Activated T-cell treated with anti-CD3 and anti-CD28 coated beads, Interleukin-2, amount 50 U/mL, for 4 hours (primary cell): Measurements from ENCODE around the gene C9orf40. TPM values are rescaled to one million over a fixed set of nuclear protein-coding genes. Genes with fewer than 3 reads are reported as not detected.
A peak's percentile ranks its signal among the peaks of the same experiment; 100 is the strongest.

ENCODE experiments used
- ATAC-seq, 2 donors: fragments of 200-7000 bp; cut with Tn5 transposase; one replicate each; pipeline ENCODE4 v1.10.0; 2021
- DNase-seq: peaks from one replicate; pipeline ENCODE4 v3.0.0-alpha.2; 2020
- H3K27me3 Mint-ChIP-seq: one replicate; pipeline ENCODE4 v1.8.0; 2021; ENCODE audit warnings: low read depth, mixed read lengths
- H3K36me3 Mint-ChIP-seq: one replicate; pipeline ENCODE4 v1.8.0; 2022; ENCODE audit warnings: mixed read lengths; ENCODE audit not compliant: insufficient read depth
- H3K4me1 Mint-ChIP-seq: one replicate; pipeline ENCODE4 v1.8.0; 2021; ENCODE audit warnings: low read depth, mixed read lengths
- H3K4me3 Mint-ChIP-seq: one replicate; pipeline ENCODE4 v1.8.0; 2021; ENCODE audit warnings: mild to moderate bottlenecking, moderate library complexity, mixed read lengths
- H3K9me3 Mint-ChIP-seq: one replicate; pipeline ENCODE4 v1.8.0; 2021; ENCODE audit warnings: mixed read lengths
- total RNA-seq, 3 donors: library from RNA; stranded (reverse); gene quantifications; one replicate each; pipeline ENCODE4 v1.2.1, GENCODE V29; 2021

The C9orf40 gene
- total RNA-seq, 3 donors from 2014 or later = 11.8 to 13.7 (median 13.5) TPM

DNA sequence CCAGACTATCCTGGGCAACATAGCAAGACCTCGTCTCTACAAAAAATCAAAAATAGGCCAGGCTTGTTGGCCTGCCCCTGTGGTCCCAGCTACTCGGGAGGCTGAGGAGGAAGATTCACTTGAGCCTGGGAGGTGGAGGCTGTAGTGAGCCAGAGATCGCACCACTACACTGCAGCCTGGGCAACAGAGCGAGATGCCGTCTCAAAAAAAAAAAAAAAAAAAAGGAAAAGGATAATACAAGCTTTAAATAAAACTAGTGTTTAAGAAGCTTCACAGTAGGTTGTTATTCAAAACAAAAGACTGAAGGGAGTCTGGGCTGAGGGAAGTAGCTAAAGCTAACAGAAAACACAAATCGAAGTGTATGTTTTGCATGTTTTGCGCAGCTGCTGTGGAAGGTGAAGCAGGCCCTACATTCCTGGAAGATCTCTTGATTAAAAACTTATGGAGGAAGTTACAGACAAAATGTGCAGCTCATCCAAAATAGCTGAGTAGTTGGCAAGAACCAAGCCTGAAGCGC lies 581 bp upstream of the C9orf40 start:
- ATAC-seq = no peak
- Mint-ChIP-seq H3K4me3 (peak overlapping the region; percentile 86), H3K4me1 (peaks cover 14% of the 10 kb centered on the region), H3K9me3 (no peaks in the 10 kb centered on the region), H3K36me3 (no peaks in the 10 kb centered on the region), H3K27me3 (no peaks in the 10 kb centered on the region)
- no peak for DNase-seq

DNA sequence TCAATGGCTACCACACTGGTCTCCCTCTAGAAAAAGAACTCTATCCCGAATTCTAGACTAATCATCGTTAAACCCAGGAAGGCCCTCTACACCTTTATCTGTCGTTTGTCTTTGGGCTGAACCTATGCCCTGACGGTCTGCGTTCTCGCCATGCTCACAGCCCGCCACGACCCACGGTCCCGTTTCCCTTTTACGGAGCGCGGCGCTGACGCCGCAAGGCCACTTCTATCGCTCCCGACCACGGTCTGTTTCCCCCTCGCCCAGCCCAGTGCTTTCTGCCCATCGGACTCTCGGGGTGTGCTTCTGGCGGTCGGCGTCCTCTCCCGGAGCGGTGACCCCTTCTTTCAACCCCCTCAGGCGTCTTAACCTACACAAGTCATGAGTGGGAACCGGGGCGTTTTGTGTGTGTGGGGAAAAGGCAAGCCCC lies 974 bp downstream of the C9orf40 start:
- no peaks in the 10 kb centered on the region for H3K9me3 Mint-ChIP-seq
- H3K4me1 Mint-ChIP-seq = peaks cover 14% of the 10 kb centered on the region
- DNase-seq (peak; percentile 33), ATAC-seq (peak; percentile 42 to 46)
- no peaks in the 10 kb centered on the region for H3K27me3 Mint-ChIP-seq
- H3K36me3 Mint-ChIP-seq = peaks cover 3% of the 10 kb centered on the region
- H3K4me3 Mint-ChIP-seq = peak overlapping the region; percentile 97

DNA sequence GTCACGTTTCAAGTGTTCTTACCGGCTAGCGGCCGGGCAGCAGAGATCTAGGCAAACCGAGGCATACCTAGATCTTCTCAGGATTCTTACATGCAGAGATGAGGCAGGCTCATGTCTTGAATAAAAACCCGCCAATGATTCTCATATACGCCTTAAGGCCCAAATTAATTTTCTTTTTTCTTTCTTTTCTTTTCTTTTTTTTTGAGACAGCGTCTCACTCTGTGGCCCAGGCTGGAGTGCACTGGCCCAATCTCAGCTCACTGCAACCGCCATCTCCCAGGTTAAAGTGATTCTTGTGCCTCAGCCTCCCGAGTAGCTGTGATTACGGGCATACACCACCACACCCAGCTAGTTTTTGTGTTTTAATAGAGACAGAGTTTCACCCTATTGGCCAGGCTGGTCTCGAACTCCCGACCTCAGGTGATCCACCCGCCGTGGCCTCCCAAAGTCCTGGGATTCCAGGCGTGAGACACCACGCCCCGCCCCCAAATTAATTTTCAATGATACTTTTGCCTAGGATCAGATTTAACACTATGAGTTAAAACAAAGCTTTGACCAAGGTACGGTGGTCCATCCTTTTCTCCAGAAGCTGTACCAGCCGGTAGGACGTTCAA lies 1.5 kb downstream of the C9orf40 start:
- Mint-ChIP-seq H3K4me3 (peak overlapping the region; percentile 97), H3K9me3 (no peaks in the 10 kb centered on the region), H3K36me3 (peaks cover 3% of the 10 kb centered on the region), H3K4me1 (peaks cover 14% of the 10 kb centered on the region), H3K27me3 (no peaks in the 10 kb centered on the region)
- ATAC-seq = no peak
- DNase-seq = no peak

DNA sequence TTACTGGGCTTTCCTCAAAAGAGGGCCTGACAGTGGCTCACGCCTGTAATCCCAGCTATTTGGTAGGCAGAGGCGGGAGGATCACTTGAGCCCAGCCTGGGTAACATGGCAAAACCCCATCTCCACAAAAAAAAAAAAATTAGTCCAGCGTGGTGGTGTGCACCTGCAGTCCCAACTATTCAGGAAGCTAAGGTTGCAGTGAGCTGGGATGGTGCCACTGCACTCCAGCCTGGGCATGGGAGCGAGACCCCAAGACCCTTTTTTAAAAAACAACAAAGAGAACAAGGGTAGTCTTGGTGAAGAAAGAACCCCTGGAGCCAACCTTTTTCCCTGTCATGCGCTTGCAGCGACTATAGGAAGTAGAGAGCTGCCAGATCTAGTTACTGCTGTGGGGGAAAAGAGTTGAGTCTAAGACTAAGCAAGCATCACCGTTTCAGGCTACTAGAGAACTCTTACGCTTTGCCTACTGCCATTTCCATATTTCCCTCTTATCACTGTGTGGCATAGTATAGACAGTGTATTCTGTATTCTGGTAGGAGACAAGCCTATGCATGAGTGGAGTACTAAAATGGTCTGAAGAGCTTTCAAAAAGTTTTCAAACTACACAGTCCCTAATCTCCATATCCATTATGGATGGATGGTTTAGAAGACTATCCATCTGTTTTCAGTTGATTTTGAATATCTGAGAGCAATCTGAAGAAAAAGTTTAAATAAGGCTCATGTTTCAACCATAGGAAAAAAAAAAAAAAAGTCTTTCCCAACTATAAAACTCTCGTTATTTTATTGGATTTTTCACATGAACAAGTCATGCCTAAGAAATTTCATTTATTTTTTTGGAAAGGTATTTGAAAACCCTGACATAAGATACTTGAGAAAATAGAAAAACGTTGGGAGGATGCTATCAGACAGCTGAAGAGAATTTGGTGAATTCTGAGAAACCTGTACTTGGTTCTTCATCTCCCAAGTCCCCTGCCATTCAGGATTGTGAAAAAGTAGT lies 2.6 kb downstream of the C9orf40 start:
- Mint-ChIP-seq H3K4me1 (peaks cover 14% of the 10 kb centered on the region), H3K4me3 (no peak overlapping the region), H3K9me3 (no peaks in the 10 kb centered on the region), H3K27me3 (no peaks in the 10 kb centered on the region), H3K36me3 (peaks cover 3% of the 10 kb centered on the region)
- DNase-seq (no peak), ATAC-seq (no peak)

DNA sequence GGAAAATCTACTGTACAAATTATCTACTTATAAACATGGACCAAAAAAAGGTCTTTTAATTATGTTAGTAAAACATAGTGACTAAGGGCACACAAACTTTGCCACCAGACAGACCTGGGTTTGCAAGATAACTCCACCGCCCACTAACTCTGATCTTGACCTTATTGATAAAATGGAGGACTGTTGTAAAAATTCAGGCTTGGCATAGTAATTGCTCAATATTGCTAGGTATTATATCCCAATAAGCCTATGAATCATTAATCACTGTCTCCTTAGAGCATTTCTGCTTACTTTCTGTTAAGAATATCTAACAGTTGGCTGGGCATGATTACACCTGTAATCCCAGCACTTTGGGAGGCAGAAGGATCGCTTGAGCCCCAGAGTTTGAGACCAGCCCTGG lies 3.8 kb downstream of the C9orf40 start:
- Mint-ChIP-seq H3K4me3 (no peak overlapping the region), H3K4me1 (peaks cover 14% of the 10 kb centered on the region), H3K36me3 (peaks cover 3% of the 10 kb centered on the region), H3K27me3 (no peaks in the 10 kb centered on the region), H3K9me3 (no peaks in the 10 kb centered on the region)
- DNase-seq (no peak), ATAC-seq (no peak)

DNA sequence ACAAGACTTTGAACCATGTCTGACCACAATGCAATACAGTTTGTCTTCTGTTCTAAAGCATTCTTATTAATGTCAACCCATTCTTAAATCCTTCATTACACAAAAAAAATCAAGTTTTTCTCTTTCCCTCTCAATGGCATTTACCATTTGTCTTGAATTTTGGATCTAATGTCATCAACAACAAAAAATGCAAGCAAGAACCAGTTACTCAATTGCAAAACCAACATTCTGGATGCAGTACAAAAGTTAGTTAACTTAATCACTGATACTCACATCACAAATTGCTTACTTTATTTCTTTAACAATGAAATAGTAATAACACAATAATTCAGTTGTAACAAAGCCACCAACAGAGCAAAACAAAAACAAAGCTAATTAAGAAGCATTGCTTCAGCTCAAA lies 6.0 kb downstream of the C9orf40 start:
- H3K9me3 Mint-ChIP-seq = peaks cover 3% of the 10 kb centered on the region
- H3K4me3 Mint-ChIP-seq = no peak overlapping the region
- ATAC-seq = no peak
- H3K27me3 Mint-ChIP-seq = no peaks in the 10 kb centered on the region
- H3K4me1 Mint-ChIP-seq = peaks cover 15% of the 10 kb centered on the region
- peaks cover 3% of the 10 kb centered on the region for H3K36me3 Mint-ChIP-seq
- no peak for DNase-seq

- ATAC-seq (peak; percentile 87 to 94), DNase-seq (peak; percentile 11)
- H3K36me3 Mint-ChIP-seq = peaks cover under 1% of the 10 kb centered on the region
- H3K27me3 Mint-ChIP-seq = no peaks in the 10 kb centered on the region
- peaks cover 10% of the 10 kb centered on the region for H3K4me1 Mint-ChIP-seq
- H3K4me3 Mint-ChIP-seq = no peak overlapping the region
- peaks cover 3% of the 10 kb centered on the region for H3K9me3 Mint-ChIP-seq
Measured at GRCh38 chr9:74942801-74943200, 9.9 kb downstream of the C9orf40 start.

- Mint-ChIP-seq H3K27me3 (no peaks in the 10 kb centered on the region), H3K4me1 (peaks cover 10% of the 10 kb centered on the region), H3K36me3 (no peaks in the 10 kb centered on the region), H3K9me3 (peaks cover 3% of the 10 kb centered on the region), H3K4me3 (no peak overlapping the region)
- DNase-seq = no peak
- no peak for ATAC-seq
Measured at GRCh38 chr9:74940600-74940999, 12.1 kb downstream of the C9orf40 start.

DNA sequence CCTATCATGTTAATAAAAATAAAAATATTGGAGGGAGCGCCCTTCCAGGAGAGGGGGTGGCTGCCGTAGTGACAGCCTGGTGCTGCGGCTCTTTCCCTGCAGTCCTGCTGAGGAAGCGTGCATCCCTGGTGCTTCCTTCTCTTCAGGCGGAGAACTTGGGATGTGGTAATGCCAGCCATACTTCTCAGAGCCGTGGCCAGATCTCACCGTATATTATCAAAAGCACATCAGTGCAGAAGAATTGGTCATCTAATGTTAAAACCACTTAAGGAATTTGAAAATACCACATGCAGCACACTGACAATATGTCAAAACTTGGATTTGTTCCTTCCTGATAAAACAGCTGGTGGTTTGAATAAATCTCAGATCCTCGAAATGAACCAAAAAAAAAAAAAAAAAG lies 17.7 kb downstream of the C9orf40 start:
- ATAC-seq (no peak), DNase-seq (no peak)
- H3K9me3 Mint-ChIP-seq = peaks cover 7% of the 10 kb centered on the region
- no peaks in the 10 kb centered on the region for H3K4me1 Mint-ChIP-seq
- H3K4me3 Mint-ChIP-seq = no peak overlapping the region
- H3K27me3 Mint-ChIP-seq = peaks cover 5% of the 10 kb centered on the region
- H3K36me3 Mint-ChIP-seq = no peaks in the 10 kb centered on the region

DNA sequence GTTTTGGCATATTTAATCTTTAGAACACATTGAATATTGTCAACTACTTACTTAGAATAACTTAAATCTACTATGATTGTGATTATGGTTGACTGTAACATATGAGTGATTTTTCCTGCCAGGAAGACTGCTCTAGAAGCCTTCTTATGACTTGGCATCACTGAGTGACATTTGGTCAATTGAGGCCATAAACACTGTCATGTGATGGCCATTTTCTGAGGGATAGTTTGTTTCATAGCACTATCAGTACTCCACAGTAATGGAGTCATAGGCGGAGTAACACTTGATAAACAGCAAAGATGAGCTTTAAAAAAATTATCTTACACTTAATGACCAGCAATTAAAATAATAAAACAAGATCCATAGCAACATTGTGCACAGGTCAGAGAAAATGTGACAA lies 31.0 kb downstream of the C9orf40 start:
- no peak for ATAC-seq

DNA sequence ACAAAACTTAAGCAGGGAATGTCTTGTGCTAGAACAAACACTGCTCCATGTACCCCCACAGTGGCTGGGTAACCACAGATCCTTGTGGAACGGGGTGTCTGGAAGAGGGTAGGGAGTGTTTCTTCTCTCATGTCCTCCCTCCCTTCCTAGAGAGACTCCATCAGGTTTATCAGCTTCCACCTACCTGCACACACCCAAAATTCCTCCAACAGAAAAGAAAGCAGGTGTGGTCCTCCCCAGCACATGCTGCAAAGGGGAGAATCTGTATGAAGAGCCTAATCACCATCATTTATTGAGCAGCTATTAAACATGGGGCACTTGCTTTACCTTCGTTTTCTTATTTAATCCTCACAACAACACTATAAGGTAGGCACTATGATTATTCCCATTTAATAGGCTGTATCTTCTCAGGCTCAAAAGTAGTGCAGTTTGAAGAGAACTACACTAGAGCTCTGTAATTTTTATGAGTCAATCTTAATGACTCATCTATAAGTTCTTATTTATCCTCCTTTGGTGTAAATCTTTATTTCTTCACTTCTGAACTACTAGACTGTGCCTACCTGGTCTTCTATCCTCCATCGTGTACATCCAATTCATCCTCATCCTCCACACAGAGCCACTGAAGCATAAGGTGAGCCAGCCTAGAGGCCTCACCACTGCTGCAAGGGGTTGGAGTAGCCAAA lies 31.6 kb downstream of the C9orf40 start:
- DNase-seq (no peak), ATAC-seq (no peak)
- Mint-ChIP-seq H3K9me3 (no peaks in the 10 kb centered on the region), H3K4me1 (no peaks in the 10 kb centered on the region), H3K36me3 (no peaks in the 10 kb centered on the region), H3K4me3 (no peak overlapping the region), H3K27me3 (no peaks in the 10 kb centered on the region)

More for the DNA sequence above, 31.0 kb downstream of the C9orf40 start:
- Mint-ChIP-seq H3K4me3 (no peak overlapping the region), H3K27me3 (no peaks in the 10 kb centered on the region), H3K9me3 (no peaks in the 10 kb centered on the region), H3K36me3 (no peaks in the 10 kb centered on the region), H3K4me1 (no peaks in the 10 kb centered on the region)
- no peak for DNase-seq

- H3K9me3 Mint-ChIP-seq = peaks cover 14% of the 10 kb centered on the region
- peaks cover 22% of the 10 kb centered on the region for H3K27me3 Mint-ChIP-seq
- H3K4me1 Mint-ChIP-seq = no peaks in the 10 kb centered on the region
- ATAC-seq = no peak
- no peak overlapping the region for H3K4me3 Mint-ChIP-seq
- DNase-seq = no peak
- no peaks in the 10 kb centered on the region for H3K36me3 Mint-ChIP-seq
Measured at GRCh38 chr9:74910036-74910435, 42.7 kb downstream of the C9orf40 start.

- Mint-ChIP-seq H3K27me3 (peaks cover 22% of the 10 kb centered on the region), H3K9me3 (peaks cover 14% of the 10 kb centered on the region), H3K4me3 (no peak overlapping the region), H3K36me3 (no peaks in the 10 kb centered on the region), H3K4me1 (no peaks in the 10 kb centered on the region)
- DNase-seq (no peak), ATAC-seq (no peak)
Measured at GRCh38 chr9:74908665-74909064, 44.0 kb downstream of the C9orf40 start.

DNA sequence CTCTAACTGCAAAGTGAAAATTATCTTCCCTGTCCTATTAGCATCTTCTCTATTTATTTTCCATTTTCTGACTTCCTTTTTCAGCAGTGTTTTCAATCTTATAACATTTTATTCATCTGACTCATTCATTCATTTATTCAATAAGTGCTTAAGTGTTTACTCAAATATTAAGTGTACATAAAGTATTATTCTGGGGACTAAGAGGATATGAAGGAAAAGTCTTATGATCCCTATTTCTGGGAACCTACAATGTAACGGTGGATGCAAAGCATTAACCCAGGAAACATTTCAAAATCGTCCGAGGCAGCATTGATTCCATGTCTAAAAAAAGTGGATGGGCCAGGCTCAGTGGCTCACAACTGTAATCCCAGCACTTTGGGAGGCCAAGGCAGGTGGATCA lies 45.6 kb downstream of the C9orf40 start:
- DNase-seq = no peak
- ATAC-seq = no peak
- H3K27me3 Mint-ChIP-seq = peaks cover 22% of the 10 kb centered on the region
- peaks cover 11% of the 10 kb centered on the region for H3K9me3 Mint-ChIP-seq
- no peak overlapping the region for H3K4me3 Mint-ChIP-seq
- H3K4me1 Mint-ChIP-seq = no peaks in the 10 kb centered on the region
- H3K36me3 Mint-ChIP-seq = no peaks in the 10 kb centered on the region
